IPS-18a (cell line): ENCODE measurements around the gene CTF1.
"Not testable (repeated sequence)": the region's sequence is repeated elsewhere in the genome, so short reads cannot be mapped to it uniquely, and the experiment has no call there.

Source experiments
- H3K27ac ChIP-seq: one replicate; pipeline ENCODE4 v1.5.1; 2013; ENCODE audit warnings: low read length
- H3K27me3 ChIP-seq: one replicate; pipeline ENCODE4 v1.6.1; 2013; ENCODE audit warnings: mild to moderate bottlenecking, low read length; ENCODE audit not compliant: control insufficient read depth, insufficient read depth
- H3K36me3 ChIP-seq: one replicate; pipeline ENCODE4 v1.6.1; 2013; ENCODE audit warnings: low read depth, low read length; ENCODE audit not compliant: control insufficient read depth
- H3K4me1 ChIP-seq: one replicate; pipeline ENCODE4 v1.6.1; 2013; ENCODE audit warnings: low read depth, low read length; ENCODE audit not compliant: control insufficient read depth
- H3K4me3 ChIP-seq: one replicate; pipeline ENCODE4 v1.5.1; 2013; ENCODE audit warnings: low read length
- H3K9ac ChIP-seq: one replicate; pipeline ENCODE4 v1.6.1; 2013; ENCODE audit warnings: mild to moderate bottlenecking, low read length, moderate library complexity
- H3K9me3 ChIP-seq: one replicate; pipeline ENCODE4 v1.6.1; 2013; ENCODE audit warnings: low read depth, low read length; ENCODE audit not compliant: control insufficient read depth

CTF1 gene, protein sequence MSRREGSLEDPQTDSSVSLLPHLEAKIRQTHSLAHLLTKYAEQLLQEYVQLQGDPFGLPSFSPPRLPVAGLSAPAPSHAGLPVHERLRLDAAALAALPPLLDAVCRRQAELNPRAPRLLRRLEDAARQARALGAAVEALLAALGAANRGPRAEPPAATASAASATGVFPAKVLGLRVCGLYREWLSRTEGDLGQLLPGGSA

DNA sequence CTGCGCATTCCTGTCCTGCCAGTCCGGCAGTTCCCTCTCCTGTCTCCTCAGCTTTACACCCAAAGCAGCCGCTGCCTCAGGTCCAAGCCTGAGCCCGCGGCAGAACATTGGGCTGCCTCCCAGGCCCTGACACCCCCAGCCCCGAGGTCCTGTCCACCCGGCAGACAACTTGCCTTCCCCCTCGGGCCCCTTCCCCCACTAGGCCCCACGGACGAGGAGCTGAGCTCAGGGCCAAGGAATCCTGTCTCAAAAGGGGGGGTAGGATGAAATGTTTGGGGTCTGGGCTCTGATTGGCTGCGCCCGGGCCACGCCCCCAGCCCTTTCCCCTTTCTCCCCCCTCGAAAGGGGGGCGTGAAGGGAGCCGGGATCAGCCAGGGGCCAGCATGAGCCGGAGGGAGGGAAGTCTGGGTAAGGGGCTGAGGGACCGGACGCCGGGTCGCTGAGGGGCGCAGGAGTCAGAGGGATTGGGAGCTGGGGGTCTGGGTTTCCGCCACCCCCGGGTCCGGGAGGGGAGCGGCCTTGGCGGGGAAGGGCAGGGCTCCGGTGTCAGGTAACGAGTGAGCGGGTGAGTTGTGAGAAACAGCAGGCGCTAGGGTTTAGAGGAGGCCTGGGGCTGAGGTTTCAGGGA is at the start of gene CTF1:
CTF1 (plus strand) TSS at position 354 of the 628 bp plus-strand sequence; CDS start at position 384, 30 bp downstream.
- peaks cover 11% of the 10 kb centered on the region for H3K4me1 ChIP-seq
- peak within 1 kb of the TSS; percentile 56 for H3K9ac ChIP-seq

DNA sequence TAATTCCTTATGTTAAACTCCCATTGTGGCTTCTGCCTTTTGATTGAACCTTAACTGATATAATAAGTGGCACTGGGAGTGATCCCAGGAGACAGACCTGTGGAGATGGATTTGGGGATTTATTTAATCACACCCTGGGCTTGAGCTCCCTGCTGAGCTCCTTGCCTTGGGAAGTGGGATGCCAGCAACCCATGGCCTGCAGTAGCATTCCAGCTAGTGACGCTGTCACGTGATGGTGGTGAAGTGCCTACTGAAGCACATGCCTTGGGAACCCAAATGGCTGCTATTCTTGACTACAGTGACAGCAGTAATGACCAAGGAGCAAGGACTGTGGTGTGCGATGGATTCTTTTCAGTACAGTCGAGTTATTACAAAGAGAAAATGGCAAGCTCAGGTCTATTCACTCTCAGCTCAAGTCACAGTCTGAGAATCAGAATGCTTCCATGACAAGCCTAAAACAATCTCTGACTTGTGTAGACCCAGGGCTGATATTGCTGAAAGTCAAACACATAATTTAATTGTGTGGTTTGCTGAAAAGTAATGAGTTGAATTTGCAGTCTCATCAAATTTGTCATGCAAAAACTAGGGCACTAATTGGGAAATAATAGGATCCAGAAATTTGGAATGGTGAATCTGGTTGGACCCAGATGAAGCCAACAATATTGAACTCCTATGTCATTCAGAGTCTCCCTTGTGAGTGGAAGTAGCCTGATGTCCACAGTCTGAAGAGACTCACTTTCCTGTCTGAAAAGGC is 49.6 kb upstream of the CTF1 start:
- H3K4me3 ChIP-seq = no peak overlapping the region
- H3K9ac ChIP-seq = no peak overlapping the region
- no peaks in the 10 kb centered on the region for H3K9me3 ChIP-seq
- no peaks in the 10 kb centered on the region for H3K27me3 ChIP-seq
- no peaks in the 10 kb centered on the region for H3K36me3 ChIP-seq
- no peak overlapping the region for H3K27ac ChIP-seq
- no peaks in the 10 kb centered on the region for H3K4me1 ChIP-seq

More for the DNA sequence above, at the start of gene CTF1:
- H3K9me3 ChIP-seq = no peaks in the 10 kb centered on the region
- H3K27ac ChIP-seq = peak within 1 kb of the TSS; percentile 21
- no peaks in the 10 kb centered on the region for H3K36me3 ChIP-seq
- H3K27me3 ChIP-seq = peaks cover 20% of the 10 kb centered on the region
- H3K4me3 ChIP-seq = peak within 1 kb of the TSS; percentile 72

DNA sequence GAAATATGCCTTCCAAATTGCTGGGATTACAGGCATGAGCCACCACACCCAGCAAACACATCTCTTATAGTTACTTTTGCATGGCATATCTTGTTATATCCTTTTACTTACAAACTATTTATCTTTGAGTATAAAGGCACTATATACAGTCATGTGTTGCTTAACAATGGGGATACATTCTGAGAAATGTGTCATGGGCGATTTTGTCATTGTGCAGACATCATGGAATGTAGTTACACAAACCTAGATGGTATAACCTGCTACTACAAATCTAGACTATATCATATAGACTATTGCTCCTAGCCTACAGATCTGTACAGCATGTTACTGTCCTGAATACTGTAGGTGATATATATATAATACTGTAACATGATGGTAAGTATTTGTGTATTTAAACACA is 46.2 kb upstream of the CTF1 start:
- Histone ChIP-seq H3K4me3 (no peak overlapping the region), H3K36me3 (no peaks in the 10 kb centered on the region), H3K9me3 (no peaks in the 10 kb centered on the region)

DNA sequence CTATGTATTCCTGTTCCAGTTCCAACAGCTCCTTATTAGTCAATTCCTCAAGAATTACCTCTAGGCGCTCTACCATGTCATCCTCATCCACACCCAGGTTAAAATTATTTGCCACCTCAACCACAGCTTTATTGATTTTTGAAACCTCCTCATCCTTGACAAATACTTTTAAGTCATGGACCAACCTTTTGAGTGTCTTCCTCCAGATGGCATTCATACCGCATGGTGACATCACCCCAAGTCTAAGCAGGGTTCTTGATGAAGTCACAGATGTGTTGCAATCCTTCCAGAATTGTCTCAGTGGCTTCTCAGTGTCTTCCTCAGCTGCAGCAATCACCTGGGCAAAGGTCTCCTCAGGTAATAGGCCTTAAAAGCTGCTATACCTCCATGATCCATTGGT is 42.7 kb upstream of the CTF1 start:
- no peak overlapping the region for H3K9ac ChIP-seq
- no peak overlapping the region for H3K27ac ChIP-seq
- no peaks in the 10 kb centered on the region for H3K4me1 ChIP-seq
- H3K9me3 ChIP-seq = no peaks in the 10 kb centered on the region
- peaks cover 1% of the 10 kb centered on the region for H3K27me3 ChIP-seq
- H3K36me3 ChIP-seq = no peaks in the 10 kb centered on the region
- H3K4me3 ChIP-seq = no peak overlapping the region

More for the DNA sequence above, 46.2 kb upstream of the CTF1 start:
- H3K27ac ChIP-seq = no peak overlapping the region
- no peaks in the 10 kb centered on the region for H3K4me1 ChIP-seq
- H3K9ac ChIP-seq = no peak overlapping the region
- H3K27me3 ChIP-seq = no peaks in the 10 kb centered on the region

DNA sequence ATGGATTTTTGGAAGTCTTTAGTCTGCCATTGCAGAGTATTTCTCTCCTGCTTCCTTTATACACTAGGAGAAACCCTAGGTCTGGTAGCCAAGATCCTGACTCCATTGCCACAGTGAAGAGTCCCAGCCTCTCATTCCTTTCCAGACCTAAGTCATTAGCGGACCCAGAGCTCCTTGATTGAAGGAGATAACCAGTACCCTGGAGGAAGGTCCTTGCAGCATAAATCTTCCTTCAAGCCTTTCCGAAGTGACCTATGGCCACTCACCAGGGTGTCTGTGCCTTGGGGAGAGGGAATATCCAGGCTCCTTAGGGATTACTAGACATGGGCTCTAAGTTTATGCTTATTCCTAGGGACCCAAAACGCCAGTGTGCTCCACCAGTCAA is 38.3 kb upstream of the CTF1 start:
- peaks cover 6% of the 10 kb centered on the region for H3K27me3 ChIP-seq
- H3K9me3 ChIP-seq = no peaks in the 10 kb centered on the region
- H3K9ac ChIP-seq = no peak overlapping the region
- no peaks in the 10 kb centered on the region for H3K4me1 ChIP-seq
- H3K4me3 ChIP-seq = no peak overlapping the region
- no peaks in the 10 kb centered on the region for H3K36me3 ChIP-seq
- H3K27ac ChIP-seq = no peak overlapping the region

DNA sequence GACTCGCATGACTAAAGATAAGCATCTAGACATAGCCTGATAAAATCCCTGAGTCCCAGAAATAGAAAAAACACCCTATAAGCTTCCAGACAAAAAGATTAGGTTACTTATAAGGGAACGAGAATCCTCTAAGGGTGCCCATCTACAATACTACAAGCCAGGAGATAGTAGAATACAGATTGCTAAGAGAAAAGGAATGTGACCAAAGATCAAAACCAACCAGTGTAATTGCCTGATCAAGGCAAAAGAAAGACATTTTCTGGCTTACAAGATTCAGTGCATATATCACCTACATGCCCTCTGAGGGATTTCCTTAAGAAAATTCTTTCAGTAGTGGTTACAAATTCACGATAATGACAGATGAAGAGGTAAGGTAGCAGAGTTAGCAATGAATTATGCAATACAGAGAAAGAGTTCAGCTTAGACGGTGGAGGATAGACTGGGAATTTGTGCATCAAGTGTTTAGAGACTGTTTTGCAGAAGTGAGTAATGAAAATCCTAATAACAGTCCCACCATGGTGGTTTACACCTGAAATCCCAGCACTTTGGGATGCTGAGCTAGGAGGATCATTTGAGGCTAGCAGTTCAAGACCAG is 37.5 kb upstream of the CTF1 start:
- no peak overlapping the region for H3K4me3 ChIP-seq
- H3K27me3 ChIP-seq = peaks cover 6% of the 10 kb centered on the region
- H3K36me3 ChIP-seq = no peaks in the 10 kb centered on the region
- H3K4me1 ChIP-seq = no peaks in the 10 kb centered on the region
- no peak overlapping the region for H3K27ac ChIP-seq
- no peaks in the 10 kb centered on the region for H3K9me3 ChIP-seq
- no peak overlapping the region for H3K9ac ChIP-seq

DNA sequence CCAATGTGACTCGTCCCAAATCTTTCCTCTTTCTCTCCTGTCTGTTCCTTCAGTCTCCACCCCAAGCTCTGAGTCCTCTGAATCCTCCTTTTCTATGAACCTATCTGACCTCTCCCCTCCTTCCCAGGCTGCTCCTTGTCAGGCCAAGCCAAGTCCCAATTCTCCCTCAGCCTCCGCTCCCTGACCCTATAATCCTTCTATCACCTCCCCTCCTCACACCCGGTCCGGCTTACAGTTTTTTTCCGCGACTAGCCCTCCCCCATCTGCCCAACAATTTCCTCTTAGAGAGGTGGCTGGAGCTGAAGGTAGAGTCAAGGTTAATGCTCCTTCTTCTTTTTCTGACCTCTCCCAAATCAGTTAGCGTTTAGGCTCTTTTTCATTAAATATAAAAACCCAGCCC is 35.7 kb upstream of the CTF1 start:
- H3K27me3 ChIP-seq, H3K27ac ChIP-seq, H3K9ac ChIP-seq, H3K9me3 ChIP-seq, H3K36me3 ChIP-seq, H3K4me1 ChIP-seq, H3K4me3 ChIP-seq: not testable (repeated sequence)

DNA sequence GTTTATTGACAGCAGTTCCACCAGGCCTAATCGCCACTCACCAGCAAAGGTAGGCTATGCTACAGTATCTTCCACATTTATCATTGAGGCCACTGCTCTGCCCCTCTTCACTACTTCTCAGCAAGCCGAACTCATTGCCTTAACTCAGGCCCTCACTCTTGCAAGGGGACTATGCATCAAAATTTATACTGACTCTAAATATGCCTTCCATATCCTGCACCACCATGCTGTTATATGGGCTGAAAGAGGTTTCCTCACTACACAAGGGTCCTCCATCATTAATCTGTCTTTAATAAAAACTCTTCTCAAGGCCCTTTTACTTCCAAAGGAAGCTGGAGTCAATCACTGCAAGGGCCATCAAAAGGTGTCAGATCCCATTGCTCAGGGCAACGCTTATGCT is 33.2 kb upstream of the CTF1 start:
- H3K27me3 ChIP-seq, H3K4me1 ChIP-seq, H3K9me3 ChIP-seq, H3K9ac ChIP-seq, H3K4me3 ChIP-seq, H3K36me3 ChIP-seq, H3K27ac ChIP-seq: not testable (repeated sequence)

DNA sequence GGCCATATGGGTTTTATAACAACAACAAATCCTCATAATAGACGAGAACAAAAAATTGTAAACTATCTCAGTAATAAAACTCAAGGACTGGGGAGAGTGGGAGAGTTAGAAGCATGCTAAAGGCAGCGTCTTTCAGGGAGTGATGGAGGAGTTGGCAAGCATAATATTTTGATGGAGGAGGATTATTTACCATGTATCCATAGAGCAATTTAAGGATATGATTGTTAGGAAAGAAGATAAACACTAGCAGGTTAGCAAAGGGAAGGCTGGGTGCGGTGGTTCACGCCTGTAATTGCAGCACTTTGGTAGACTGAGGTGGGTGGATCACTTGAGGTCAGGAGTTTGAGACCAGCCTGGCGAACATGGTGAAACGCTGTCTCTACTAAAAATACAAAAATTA is 30.4 kb upstream of the CTF1 start:
- Histone ChIP-seq H3K27ac (no peak overlapping the region), H3K9ac (no peak overlapping the region), H3K4me1 (no peaks in the 10 kb centered on the region), H3K9me3 (no peaks in the 10 kb centered on the region), H3K27me3 (no peaks in the 10 kb centered on the region), H3K4me3 (no peak overlapping the region), H3K36me3 (no peaks in the 10 kb centered on the region)

DNA sequence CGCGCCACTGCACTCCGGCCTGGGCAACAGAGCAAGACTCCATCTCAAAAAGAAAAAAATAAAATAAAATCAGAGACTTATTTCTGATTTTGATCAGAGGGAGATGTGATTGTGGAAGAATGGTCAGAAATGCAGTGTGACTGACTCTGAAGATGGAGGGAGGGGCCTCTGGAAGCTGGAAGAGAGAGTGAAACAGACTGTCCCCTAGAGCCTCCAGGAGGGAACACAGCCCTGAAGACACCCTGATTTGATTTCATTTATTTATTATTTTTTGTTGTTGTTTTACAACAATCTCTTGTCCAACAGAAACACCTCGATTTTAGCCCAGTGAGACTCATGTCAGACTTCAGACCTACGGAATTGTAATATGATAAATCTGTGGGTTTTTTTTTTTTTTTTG is 28.7 kb upstream of the CTF1 start:
- no peaks in the 10 kb centered on the region for H3K4me1 ChIP-seq
- no peaks in the 10 kb centered on the region for H3K9me3 ChIP-seq
- peaks cover 14% of the 10 kb centered on the region for H3K27me3 ChIP-seq
- H3K4me3 ChIP-seq = no peak overlapping the region
- no peak overlapping the region for H3K9ac ChIP-seq
- no peaks in the 10 kb centered on the region for H3K36me3 ChIP-seq
- H3K27ac ChIP-seq = no peak overlapping the region

DNA sequence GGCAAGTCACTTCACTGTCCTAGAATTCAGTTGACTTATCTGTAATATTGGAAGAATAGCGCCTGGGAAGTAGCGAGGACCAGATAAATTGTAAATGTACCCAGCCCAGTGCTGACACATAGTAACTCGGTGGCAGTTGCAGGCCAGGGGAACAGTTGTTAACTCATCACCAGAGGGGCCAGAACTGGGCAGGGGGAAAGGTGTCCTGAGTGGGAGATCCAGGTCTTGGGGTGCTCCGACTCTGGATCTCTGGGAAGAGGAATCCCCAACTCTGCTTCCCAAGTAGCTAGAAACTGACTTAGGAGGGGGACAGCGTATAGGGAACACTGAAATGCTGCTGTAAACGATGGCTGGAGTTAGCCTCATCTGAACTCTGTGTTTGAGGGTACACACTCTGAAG is 25.5 kb upstream of the CTF1 start:
- Histone ChIP-seq H3K9ac (no peak overlapping the region), H3K4me1 (peaks cover under 1% of the 10 kb centered on the region), H3K4me3 (no peak overlapping the region), H3K27me3 (peaks cover 32% of the 10 kb centered on the region), H3K36me3 (no peaks in the 10 kb centered on the region), H3K9me3 (no peaks in the 10 kb centered on the region), H3K27ac (no peak overlapping the region)
